ENCODE measurements around the gene CALML6. TPM values are rescaled to one million over a fixed set of nuclear protein-coding genes. Genes with fewer than 3 reads are reported as not detected.

Gene CALML6
- total RNA-seq, 2 experiments from 2014 or later, result 0.47 to 0.69 TPM

DNA sequence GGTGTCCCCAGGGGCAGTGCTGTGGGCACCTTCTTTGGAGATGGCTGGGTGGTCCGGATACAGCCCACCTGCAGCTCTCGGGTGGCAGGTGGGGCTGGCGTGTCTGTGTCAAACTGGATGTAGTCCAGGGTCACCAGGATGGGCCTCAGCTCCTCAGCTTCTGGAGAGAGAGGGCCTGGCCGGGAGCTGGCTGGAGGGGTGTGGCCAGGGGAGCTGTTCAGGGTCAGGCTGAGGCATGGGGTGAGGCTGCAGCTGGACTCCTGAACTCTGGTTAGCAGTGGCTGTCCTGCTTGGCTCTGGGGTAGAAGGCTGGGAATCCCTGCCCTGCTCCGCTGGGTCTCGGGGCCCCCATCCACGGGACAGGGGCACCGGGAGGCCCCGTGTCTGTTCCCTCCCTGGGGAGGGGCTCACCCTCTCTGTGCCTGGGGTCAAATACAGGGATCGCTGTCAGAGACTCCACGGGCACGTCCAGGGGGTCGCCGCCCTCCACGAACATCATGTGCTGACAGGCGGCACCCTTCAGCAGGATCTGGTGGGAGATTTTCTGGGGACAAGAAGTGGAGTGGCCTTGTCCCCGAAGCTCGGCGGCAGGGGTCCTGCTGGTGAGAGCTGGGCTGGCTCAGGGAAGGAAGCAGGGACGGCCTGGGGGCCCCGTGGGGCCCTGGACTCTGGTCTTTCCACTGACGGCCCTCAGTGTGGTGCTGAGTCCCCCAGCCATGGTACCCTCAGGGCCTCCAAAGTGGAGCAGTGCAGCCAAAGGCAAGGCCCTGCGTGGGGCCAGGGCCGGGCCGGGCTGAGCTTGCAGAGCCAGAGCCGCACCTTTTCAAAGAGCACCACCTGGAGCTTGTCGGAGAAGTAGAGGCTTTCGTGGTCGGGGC, 8.1 kb downstream of the CALML6 start:
- H3K4me1 Mint-ChIP-seq (ENCODE audit: low read depth), result peaks cover 4% of the 10 kb centered on the region
- H3K36me3 Mint-ChIP-seq (ENCODE audit: low read depth), result no peaks in the 10 kb centered on the region
- H3K4me1 ChIP-seq (ENCODE audit: insufficient read depth, low read length), result peaks cover 19% of the 10 kb centered on the region
- intact Hi-C loops (cut with DNase I, micrococcal nuclease), result no loop called here
- no peak for DNase-seq
- H3K9me3 Mint-ChIP-seq, result no peaks in the 10 kb centered on the region
- TF ChIP-seq CTCF (IDR thresholded peaks at IDR 0.05), result no peak
- H3K9me3 ChIP-seq (ENCODE audit: control insufficient read depth in 1 of 2, insufficient read depth in 1 of 2, low read length in 2 of 2), result no peaks in the 10 kb centered on the region
- no peaks in the 10 kb centered on the region for H3K27me3 ChIP-seq (ENCODE audit: control insufficient read depth in 1 of 2, insufficient read depth in 2 of 2, low read length in 2 of 2)
- H3K27me3 Mint-ChIP-seq, result no peaks in the 10 kb centered on the region
- no peaks in the 10 kb centered on the region for H3K36me3 ChIP-seq (ENCODE audit: insufficient read depth, low read length)
- no peak overlapping the region for H3K27ac ChIP-seq (ENCODE audit: low read depth in 1 of 2, low read length in 2 of 2)
- no peak overlapping the region for H3K27ac Mint-ChIP-seq
- no peak overlapping the region for H3K4me3 Mint-ChIP-seq
- CTCF ChIA-PET, result no interaction called here
- POLR2A ChIA-PET, result no interaction called here
- ATAC-seq (ENCODE audit: poor library complexity), result no peak
- no peak overlapping the region for H3K4me3 ChIP-seq (ENCODE audit: low read length)

DNA sequence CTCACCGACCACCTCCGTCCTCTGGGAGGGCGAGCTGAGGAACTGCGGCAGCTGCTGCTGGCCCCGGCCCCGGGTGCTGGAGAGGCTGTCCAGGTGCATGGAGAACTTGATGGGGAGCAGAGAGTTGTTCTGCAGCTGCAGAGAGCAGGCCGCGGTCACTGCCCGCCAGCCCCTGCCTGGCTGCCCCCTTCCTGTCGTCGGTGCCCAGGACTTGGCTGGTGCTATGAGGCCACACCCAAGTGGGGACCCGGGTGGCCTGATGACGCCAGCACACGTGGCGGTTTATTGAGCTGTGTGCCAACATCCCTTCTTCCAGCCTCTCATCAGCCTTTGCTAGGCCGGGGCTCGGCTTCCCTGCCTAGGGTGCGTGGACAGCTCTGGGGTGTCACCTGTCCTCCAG, 9.3 kb downstream of the CALML6 start:
- no peak overlapping the region for H3K4me3 Mint-ChIP-seq
- POLR2A ChIA-PET, result no interaction called here
- ATAC-seq (ENCODE audit: poor library complexity) (no peak), DNase-seq (peak in 1 of 14 experiments; percentile 33)
- Histone ChIP-seq H3K4me1 (ENCODE audit: insufficient read depth, low read length) (peaks cover 12% of the 10 kb centered on the region), H3K36me3 (ENCODE audit: insufficient read depth, low read length) (no peaks in the 10 kb centered on the region), H3K9me3 (ENCODE audit: control insufficient read depth in 1 of 2, insufficient read depth in 1 of 2, low read length in 2 of 2) (no peaks in the 10 kb centered on the region), H3K4me3 (ENCODE audit: low read length) (no peak overlapping the region), H3K27me3 (ENCODE audit: control insufficient read depth in 1 of 2, insufficient read depth in 2 of 2, low read length in 2 of 2) (no peaks in the 10 kb centered on the region), H3K27ac (ENCODE audit: low read depth in 1 of 2, low read length in 2 of 2) (no peak overlapping the region)
- H3K9me3 Mint-ChIP-seq, result no peaks in the 10 kb centered on the region
- peaks cover 3% of the 10 kb centered on the region for H3K4me1 Mint-ChIP-seq (ENCODE audit: low read depth)
- intact Hi-C loops (cut with DNase I, micrococcal nuclease), result no loop called here
- no peaks in the 10 kb centered on the region for H3K36me3 Mint-ChIP-seq (ENCODE audit: low read depth)
- H3K27ac Mint-ChIP-seq, result no peak overlapping the region
- H3K27me3 Mint-ChIP-seq, result no peaks in the 10 kb centered on the region
- no peak for TF ChIP-seq CTCF (IDR thresholded peaks at IDR 0.05)
- CTCF ChIA-PET, result no interaction called here

GRCh38 chr1:1924849-1925248, 9.8 kb downstream of the CALML6 start:
- H3K4me3 Mint-ChIP-seq, result no peak overlapping the region
- CTCF ChIA-PET, result no interaction called here
- ATAC-seq (ENCODE audit: poor library complexity) (no peak), DNase-seq (no peak)
- no peaks in the 10 kb centered on the region for H3K4me1 Mint-ChIP-seq (ENCODE audit: low read depth)
- no peaks in the 10 kb centered on the region for H3K27me3 ChIP-seq (ENCODE audit: control insufficient read depth in 1 of 2, insufficient read depth in 2 of 2, low read length in 2 of 2)
- no peaks in the 10 kb centered on the region for H3K27me3 Mint-ChIP-seq
- no peaks in the 10 kb centered on the region for H3K9me3 ChIP-seq (ENCODE audit: control insufficient read depth in 1 of 2, insufficient read depth in 1 of 2, low read length in 2 of 2)
- H3K27ac Mint-ChIP-seq, result no peak overlapping the region
- H3K9me3 Mint-ChIP-seq, result no peaks in the 10 kb centered on the region
- H3K36me3 Mint-ChIP-seq (ENCODE audit: low read depth), result no peaks in the 10 kb centered on the region
- intact Hi-C loops (cut with DNase I, micrococcal nuclease), result no loop called here
- no peak overlapping the region for H3K4me3 ChIP-seq (ENCODE audit: low read length)
- H3K27ac ChIP-seq (ENCODE audit: low read depth in 1 of 2, low read length in 2 of 2), result no peak overlapping the region
- peaks cover 7% of the 10 kb centered on the region for H3K4me1 ChIP-seq (ENCODE audit: insufficient read depth, low read length)
- no peak for TF ChIP-seq CTCF (IDR thresholded peaks at IDR 0.05)
- POLR2A ChIA-PET, result no interaction called here
- no peaks in the 10 kb centered on the region for H3K36me3 ChIP-seq (ENCODE audit: insufficient read depth, low read length)

All from CD4-positive, alpha-beta T cell (primary cell).